Frontal cortex (tissue), 4 donors: Measurements from ENCODE around the gene DYNLT5. TPM values are rescaled to one million over a fixed set of nuclear protein-coding genes. Genes with fewer than 3 reads are reported as not detected.
"Not testable (repeated sequence)": the region's sequence is repeated elsewhere in the genome, so short reads cannot be mapped to it uniquely, and the experiment has no call there.

Experiments used
- DNase-seq, 2 donors: peaks; one replicate each; pipeline ENCODE4 v3.0.0; 2012; ENCODE audit warnings: low spot score in 2 of 2
- FAIRE-seq: peaks from 2 replicates; lab custom pipeline; 2012; peaks lifted over from hg19 to GRCh38; lab: Jason Lieb, UNC
- total RNA-seq: library from RNA; depleted of rRNA; stranded (reverse); fragments of >200 nt; gene quantifications from one replicate; pipeline ENCODE4 v1.2.3, GENCODE V29; 2014
- donor health status: control.
- donor health status: control.
- donor health status: control.

Gene DYNLT5
- total RNA-seq, 1 donor from 2014 or later, result 1.2 TPM

- no peak for DNase-seq
- no peak for FAIRE-seq
Observed at GRCh38 chr1:66779475-66780078, 27.3 kb downstream of the DYNLT5 start.

DNA sequence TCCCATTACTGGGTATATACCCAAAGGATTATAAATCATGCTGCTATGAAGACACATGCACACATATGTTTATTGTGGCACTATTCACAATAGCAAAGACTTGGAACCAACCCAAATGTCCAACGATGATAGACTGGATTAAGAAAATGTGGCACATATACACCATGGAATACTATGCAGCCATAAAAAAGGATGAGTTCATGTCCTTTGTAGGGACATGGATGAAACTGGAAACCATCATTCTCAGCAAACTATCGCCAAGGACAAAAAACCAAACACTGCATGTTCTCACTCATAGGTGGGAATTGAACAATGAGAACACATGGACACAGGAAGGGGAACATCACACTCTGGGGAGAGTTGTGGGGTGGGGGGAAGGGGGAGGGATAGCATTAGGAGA, 33.5 kb downstream of the DYNLT5 start:
- not testable (repeated sequence) for FAIRE-seq, DNase-seq

DNA sequence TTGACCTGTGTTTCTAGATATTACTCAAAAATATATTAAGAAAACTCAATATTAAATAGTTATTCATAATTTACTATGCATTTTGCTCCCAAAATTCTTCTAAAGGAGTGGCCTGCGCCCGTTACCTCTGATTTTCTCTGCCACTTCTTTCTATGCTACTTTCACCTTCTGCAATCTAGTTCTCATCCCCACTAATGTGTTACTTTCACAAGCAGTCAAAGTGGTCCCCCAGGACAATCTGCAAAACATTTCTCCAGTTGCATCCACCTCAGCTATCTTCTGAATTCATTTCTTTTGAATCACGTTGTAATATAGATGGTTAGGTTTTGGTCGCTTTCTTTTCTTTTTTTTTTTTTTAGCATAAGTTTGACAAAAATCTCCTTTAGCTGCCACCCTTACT, 35.4 kb downstream of the DYNLT5 start:
- FAIRE-seq (no peak), DNase-seq (no peak)

GRCh38 chr1:66788231-66788939, 36.1 kb downstream of the DYNLT5 start:
- FAIRE-seq, result no peak

DNA sequence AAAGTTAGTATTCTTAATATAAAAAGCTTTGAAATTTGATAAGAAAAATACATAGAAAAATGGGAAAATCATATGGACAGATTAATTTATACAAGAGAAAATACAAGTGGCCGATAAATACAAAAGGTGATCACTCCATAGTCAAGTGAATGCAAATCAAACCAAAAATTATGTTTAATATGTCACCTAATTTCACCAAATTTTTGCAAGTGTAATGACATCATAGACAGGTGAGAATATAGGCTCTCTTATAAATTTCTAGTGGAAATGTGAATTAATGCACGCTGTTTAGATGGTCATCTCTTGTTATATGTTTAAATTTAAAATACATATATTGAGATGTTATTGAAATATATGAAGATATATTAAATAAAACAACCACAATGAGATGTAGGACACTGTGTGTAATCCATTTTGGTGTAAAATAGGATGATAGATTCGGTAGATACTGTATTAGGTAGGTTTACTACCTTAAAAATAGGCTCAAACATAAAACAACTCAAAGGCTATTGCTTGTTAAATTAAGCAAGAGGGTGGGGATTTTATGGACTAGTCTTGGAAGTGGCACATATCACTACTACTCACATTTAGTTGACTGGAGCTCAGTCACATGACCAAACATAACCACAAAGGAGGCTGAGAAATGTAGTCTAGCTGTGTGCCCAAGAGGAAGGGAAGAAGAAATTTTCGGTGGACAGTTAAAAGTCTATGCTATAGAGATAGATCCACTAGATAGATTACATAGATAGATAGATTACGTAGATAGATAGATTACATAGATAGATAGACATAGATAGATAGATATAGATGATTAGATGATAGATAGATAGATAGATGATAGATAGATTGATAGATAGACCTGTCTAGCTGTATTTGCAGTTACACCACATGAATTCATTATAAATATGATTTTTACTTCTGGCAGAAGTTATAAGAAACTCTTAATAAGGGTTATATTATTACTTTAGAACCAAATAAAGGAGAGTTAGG, 39.7 kb downstream of the DYNLT5 start:
- FAIRE-seq (no peak), DNase-seq (no peak)

More at GRCh38 chr1:66788231-66788939, 36.1 kb downstream of the DYNLT5 start:
- DNase-seq, result no peak

DNA sequence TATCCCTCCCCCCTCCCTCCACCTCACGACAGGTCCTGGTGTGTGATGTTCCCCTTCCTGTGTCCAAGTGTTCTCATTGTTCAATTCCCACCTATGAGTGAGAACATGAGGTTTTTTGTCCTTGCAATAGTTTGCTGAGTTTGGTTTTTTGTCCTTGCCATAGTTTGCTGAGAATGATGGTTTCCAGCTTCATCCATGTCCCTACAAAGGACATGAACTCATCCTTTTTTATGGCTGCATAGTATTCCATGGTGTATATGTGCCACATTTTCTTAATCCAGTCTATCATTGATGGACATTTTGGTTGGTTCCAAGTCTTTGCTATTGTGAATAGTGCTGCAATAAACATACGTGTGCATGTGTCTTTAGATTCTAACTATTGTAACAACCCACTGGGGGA, 43.6 kb downstream of the DYNLT5 start:
- DNase-seq, FAIRE-seq: not testable (repeated sequence)

DNA sequence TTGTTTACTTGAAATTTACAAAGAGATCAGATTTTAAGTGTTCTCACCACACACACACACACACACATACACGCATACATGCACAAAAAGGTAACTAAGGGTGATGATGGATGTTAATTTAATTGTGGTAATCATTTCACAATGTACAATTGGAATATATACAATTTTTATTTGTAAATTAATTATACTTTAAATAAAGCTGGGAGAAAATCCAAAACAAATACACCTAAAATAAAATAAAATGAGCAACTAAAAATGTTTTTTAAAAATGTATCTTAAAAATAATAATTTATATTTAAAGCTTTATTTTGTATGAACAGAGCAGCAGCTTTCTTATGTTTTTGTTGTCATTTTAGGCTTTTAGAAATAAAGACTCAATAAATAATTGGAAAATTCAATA, 57.0 kb downstream of the DYNLT5 start:
- FAIRE-seq (peak; percentile 83), DNase-seq (no peak)

DNA sequence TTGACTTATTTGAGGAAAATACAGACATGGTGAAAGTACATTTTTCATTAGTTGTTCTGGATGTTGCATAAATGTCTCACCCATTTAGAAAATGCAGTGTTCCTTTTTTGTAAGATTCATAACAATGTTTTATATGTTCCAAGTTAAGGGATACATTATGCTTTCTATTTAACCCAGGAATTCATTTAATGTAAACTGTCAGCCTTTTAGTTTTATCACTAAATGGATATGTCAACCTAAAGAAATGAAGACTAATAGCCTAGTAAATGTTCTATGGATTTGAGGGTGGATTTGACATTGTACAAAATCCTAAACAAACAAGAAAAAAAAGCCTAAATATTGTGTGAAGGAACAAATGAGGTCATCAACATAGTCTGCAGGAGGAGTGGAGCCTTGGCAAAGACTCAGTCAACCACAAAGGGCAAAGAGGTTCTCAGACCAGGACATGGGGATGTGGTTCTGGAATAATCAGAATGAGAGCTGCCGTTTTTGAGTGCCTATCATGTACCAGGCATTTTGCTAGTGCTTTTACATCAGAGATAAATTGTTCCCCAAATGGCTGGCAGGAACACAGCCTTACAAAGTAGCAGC, 57.6 kb downstream of the DYNLT5 start:
- no peak for FAIRE-seq
- DNase-seq, result no peak

DNA sequence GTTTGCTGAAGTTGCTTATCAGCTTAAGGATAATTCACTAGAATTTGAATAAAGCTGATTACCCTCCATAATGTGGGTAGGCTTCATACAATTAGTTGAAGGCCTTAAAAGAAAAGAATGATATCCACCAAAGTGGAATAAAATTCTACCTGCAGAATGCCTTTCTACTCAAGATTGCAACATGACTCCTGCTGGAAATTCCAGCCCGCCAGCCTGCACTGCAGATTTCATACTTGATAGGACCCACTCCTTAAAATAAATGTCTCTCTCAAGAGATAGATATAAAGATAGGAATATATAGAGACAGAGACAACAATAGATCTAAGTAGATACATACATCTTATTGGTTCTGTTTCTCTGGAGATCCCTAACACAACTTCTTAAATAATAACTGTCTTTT, 72.5 kb downstream of the DYNLT5 start:
- FAIRE-seq, result no peak
- no peak for DNase-seq

Other genes with a start within 250 kb of the DYNLT5 start
- 45.2 TPM for gene SGIP1, start 218.3 kb upstream of the DYNLT5 start, total RNA-seq
- gene INSL5, start 48.8 kb downstream of the DYNLT5 start, total RNA-seq, result not detected
- 42.4 TPM for gene DNAI4, start 172.4 kb downstream of the DYNLT5 start, total RNA-seq
- 37.1 TPM for gene MIER1, start 172.5 kb downstream of the DYNLT5 start, total RNA-seq